SK-N-SH treated with all-trans-retinoic acid at 6 μM for 48 hours (cell line): ENCODE results near the gene SLAIN2.

Experiments
- ATAC-seq: fragments of 200-7000 bp; cut with Tn5 transposase; 3 replicates; pipeline ENCODE4 v1.9.1; 2020; ENCODE audit warnings: mild to moderate bottlenecking, moderate library complexity
- ARNTL ChIP-seq: fragments of 450-650 bp; formaldehyde crosslinking; IDR thresholded peaks from 2 replicates; pipeline ENCODE4 v1.5.0; 2020; ENCODE audit warnings: low read depth, mild to moderate bottlenecking, moderate library complexity, borderline replicate concordance
- BACH2 ChIP-seq: fragments of 250-450 bp; sonication (Bioruptor Pico); IDR thresholded peaks from 2 replicates; pipeline ENCODE4 v1.9.0; 2021; ENCODE audit warnings: mild to moderate bottlenecking, borderline replicate concordance
- CSDC2 ChIP-seq: fragments of 250-450 bp; sonication (Bioruptor Pico); IDR thresholded peaks from 2 replicates; pipeline ENCODE4 v1.5.0; 2020; ENCODE audit warnings: mild to moderate bottlenecking, moderate library complexity
- ESRRG ChIP-seq: fragments of 250-450 bp; sonication (Bioruptor Pico); IDR thresholded peaks from 2 replicates; pipeline ENCODE4 v1.6.1; 2021; ENCODE audit warnings: mild to moderate bottlenecking
- ISL1 ChIP-seq: fragments of 250-450 bp; sonication (Bioruptor Pico); IDR thresholded peaks from 2 replicates; pipeline ENCODE4 v2.1.2; 2022; ENCODE audit warnings: mild to moderate bottlenecking, moderate library complexity
- OSR1 ChIP-seq: fragments of 250-450 bp; sonication (Bioruptor Pico); IDR thresholded peaks from 2 replicates; pipeline ENCODE4 v1.8.0; 2022; ENCODE audit warnings: moderate library complexity, mild to moderate bottlenecking, inconsistent platforms
- PPARA ChIP-seq: fragments of 250-450 bp; sonication (Bioruptor Pico); IDR thresholded peaks from 2 replicates; pipeline ENCODE4 v1.5.0; 2020; ENCODE audit warnings: mild to moderate bottlenecking, borderline replicate concordance
- RARB ChIP-seq: fragments of 250-450 bp; sonication (Bioruptor Pico); IDR thresholded peaks from 2 replicates; pipeline ENCODE4 v1.8.0; 2021; ENCODE audit warnings: mild to moderate bottlenecking, moderate library complexity
- SNAI2 ChIP-seq: fragments of 250-450 bp; sonication (Bioruptor Pico); IDR thresholded peaks from 2 replicates; pipeline ENCODE4 v1.5.0; 2020; ENCODE audit warnings: mild to moderate bottlenecking, moderate library complexity
- TCF4 ChIP-seq: fragments of 250-450 bp; sonication (Bioruptor Pico); IDR thresholded peaks from 2 replicates; pipeline ENCODE4 v1.8.0; 2021; ENCODE audit warnings: mild to moderate bottlenecking, moderate library complexity, borderline replicate concordance
- ZC3H10 ChIP-seq: fragments of 250-450 bp; sonication (Bioruptor Pico); IDR thresholded peaks from 2 replicates; pipeline ENCODE4 v1.5.1; 2021; ENCODE audit warnings: mild to moderate bottlenecking, moderate library complexity
- ZNF565 ChIP-seq: fragments of 450-650 bp; formaldehyde crosslinking; conservative IDR thresholded peaks from 2 replicates; pipeline ENCODE4 v1.5.0; 2020; ENCODE audit warnings: low read depth, mild to moderate bottlenecking, moderate library complexity
- ZNF70 ChIP-seq: fragments of 450-650 bp; formaldehyde crosslinking; IDR thresholded peaks from 2 replicates; pipeline ENCODE4 v1.5.0; 2020; ENCODE audit warnings: mild to moderate bottlenecking, moderate library complexity
- ZNF8 ChIP-seq: fragments of 450-650 bp; formaldehyde crosslinking; IDR thresholded peaks from 2 replicates; pipeline ENCODE4 v1.5.0; 2020; ENCODE audit warnings: mild to moderate bottlenecking, moderate library complexity
- TF ChIP-seq, protein P1 (sequence below): fragments of 250-450 bp; sonication (Bioruptor Pico); IDR thresholded peaks from 2 replicates; pipeline ENCODE4 v1.5.0; 2020; ENCODE audit warnings: mild to moderate bottlenecking, moderate library complexity
- TF ChIP-seq, protein P2 (sequence below): fragments of 250-450 bp; sonication (Bioruptor Pico); IDR thresholded peaks from 2 replicates; pipeline ENCODE4 v1.5.1; 2021; ENCODE audit warnings: mild to moderate bottlenecking, moderate library complexity
- TF ChIP-seq, protein P3 (sequence below): fragments of 250-450 bp; sonication (Bioruptor Pico); IDR thresholded peaks from 2 replicates; pipeline ENCODE4 v1.5.1; 2020; ENCODE audit warnings: low read depth, mild to moderate bottlenecking, moderate library complexity
- TF ChIP-seq, protein P4 (sequence below): fragments of 250-450 bp; sonication (Bioruptor Pico); IDR thresholded peaks from 2 replicates; pipeline ENCODE4 v1.8.0; 2020; ENCODE audit warnings: mild to moderate bottlenecking, moderate library complexity, borderline replicate concordance
- TF ChIP-seq, protein P5 (sequence below): fragments of 250-450 bp; sonication (Bioruptor Pico); IDR thresholded peaks from 2 replicates; pipeline ENCODE4 v1.8.0; 2021; ENCODE audit warnings: low read depth, mild to moderate bottlenecking, moderate library complexity, borderline replicate concordance

Gene SLAIN2

DNA sequence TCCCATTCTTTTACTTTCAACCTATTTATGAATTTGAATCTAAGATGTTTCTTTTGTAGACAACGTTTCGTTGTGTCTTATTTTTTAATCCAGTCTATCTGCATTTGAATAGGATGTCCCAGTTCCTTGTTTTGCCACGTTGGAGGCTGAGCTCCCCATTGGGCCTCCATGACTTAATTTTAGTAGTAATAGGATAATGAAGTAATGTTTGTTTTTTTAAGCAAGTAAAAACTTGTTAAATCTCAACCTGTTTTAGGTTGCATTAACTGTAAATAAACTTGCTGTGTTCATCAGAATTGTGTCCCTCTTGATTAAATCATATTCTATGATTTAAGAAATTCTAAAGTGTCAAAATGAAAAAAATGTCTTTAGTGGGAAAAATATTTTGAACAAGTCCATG, 25.3 kb downstream of the SLAIN2 start:
- no peak for TF ChIP-seq RARB (CRISPR knock-in tag)
- TF ChIP-seq SNAI2: no peak
- no peak for TF ChIP-seq ZC3H10 (CRISPR knock-in tag)
- TF ChIP-seq, protein P1, sequence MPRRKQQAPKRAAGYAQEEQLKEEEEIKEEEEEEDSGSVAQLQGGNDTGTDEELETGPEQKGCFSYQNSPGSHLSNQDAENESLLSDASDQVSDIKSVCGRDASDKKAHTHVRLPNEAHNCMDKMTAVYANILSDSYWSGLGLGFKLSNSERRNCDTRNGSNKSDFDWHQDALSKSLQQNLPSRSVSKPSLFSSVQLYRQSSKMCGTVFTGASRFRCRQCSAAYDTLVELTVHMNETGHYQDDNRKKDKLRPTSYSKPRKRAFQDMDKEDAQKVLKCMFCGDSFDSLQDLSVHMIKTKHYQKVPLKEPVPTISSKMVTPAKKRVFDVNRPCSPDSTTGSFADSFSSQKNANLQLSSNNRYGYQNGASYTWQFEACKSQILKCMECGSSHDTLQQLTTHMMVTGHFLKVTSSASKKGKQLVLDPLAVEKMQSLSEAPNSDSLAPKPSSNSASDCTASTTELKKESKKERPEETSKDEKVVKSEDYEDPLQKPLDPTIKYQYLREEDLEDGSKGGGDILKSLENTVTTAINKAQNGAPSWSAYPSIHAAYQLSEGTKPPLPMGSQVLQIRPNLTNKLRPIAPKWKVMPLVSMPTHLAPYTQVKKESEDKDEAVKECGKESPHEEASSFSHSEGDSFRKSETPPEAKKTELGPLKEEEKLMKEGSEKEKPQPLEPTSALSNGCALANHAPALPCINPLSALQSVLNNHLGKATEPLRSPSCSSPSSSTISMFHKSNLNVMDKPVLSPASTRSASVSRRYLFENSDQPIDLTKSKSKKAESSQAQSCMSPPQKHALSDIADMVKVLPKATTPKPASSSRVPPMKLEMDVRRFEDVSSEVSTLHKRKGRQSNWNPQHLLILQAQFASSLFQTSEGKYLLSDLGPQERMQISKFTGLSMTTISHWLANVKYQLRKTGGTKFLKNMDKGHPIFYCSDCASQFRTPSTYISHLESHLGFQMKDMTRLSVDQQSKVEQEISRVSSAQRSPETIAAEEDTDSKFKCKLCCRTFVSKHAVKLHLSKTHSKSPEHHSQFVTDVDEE (CRISPR knock-in tag): no peak
- no peak for TF ChIP-seq PPARA (CRISPR knock-in tag)
- no peak for TF ChIP-seq ZNF565 (CRISPR knock-in tag)
- TF ChIP-seq ZNF8: no peak
- TF ChIP-seq, all 23 proteins: peak for 0

DNA sequence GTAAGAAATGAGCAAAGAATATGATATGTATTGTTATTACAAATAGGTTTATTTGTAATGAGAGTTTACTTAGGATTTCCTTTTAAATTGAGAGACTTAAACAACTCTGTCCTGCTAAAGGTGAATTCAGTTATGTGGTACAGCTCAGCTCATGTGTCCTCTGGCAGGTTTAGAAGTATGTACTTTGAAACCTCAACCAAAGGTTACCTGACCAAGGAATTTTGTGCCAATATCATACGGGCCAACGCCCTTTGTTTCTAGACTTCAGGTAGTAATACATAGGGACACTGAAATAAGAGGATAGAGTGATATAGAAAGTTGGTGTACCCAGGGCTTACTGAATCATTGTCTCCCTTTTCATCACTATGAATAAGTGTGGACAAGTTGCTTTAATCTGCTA, 25.7 kb downstream of the SLAIN2 start:
- ATAC-seq: no peak
- TF ChIP-seq, protein P2, sequence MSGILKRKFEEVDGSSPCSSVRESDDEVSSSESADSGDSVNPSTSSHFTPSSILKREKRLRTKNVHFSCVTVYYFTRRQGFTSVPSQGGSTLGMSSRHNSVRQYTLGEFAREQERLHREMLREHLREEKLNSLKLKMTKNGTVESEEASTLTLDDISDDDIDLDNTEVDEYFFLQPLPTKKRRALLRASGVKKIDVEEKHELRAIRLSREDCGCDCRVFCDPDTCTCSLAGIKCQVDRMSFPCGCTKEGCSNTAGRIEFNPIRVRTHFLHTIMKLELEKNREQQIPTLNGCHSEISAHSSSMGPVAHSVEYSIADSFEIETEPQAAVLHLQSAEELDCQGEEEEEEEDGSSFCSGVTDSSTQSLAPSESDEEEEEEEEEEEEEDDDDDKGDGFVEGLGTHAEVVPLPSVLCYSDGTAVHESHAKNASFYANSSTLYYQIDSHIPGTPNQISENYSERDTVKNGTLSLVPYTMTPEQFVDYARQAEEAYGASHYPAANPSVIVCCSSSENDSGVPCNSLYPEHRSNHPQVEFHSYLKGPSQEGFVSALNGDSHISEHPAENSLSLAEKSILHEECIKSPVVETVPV (CRISPR knock-in tag): no peak

More for the DNA sequence above, 25.3 kb downstream of the SLAIN2 start:
- no peak for ATAC-seq

DNA sequence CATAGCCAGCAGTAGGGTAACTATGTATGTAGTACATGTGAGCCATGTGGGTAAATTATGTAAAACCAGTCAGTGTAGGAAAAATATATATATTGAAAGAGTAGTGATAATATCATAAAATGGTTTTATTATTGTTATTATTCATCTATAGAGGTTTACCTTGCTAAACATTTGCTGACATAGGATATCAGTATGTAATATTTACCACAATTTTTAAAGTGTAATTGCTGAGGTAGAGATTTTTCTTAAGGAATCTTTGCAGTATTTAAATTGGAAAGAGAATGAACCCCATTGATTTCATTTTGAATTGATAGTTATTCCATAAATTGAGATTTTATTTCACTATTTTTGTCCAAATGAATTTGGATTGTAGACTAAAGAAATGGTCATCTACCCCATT, 27.1 kb downstream of the SLAIN2 start:
- TF ChIP-seq PPARA (CRISPR knock-in tag) (no peak), OSR1 (CRISPR knock-in tag) (no peak), ZC3H10 (CRISPR knock-in tag) (no peak)
- TF ChIP-seq, protein P2 (CRISPR knock-in tag): no peak
- TF ChIP-seq, all 23 proteins: peak for 0
- ATAC-seq: no peak

DNA sequence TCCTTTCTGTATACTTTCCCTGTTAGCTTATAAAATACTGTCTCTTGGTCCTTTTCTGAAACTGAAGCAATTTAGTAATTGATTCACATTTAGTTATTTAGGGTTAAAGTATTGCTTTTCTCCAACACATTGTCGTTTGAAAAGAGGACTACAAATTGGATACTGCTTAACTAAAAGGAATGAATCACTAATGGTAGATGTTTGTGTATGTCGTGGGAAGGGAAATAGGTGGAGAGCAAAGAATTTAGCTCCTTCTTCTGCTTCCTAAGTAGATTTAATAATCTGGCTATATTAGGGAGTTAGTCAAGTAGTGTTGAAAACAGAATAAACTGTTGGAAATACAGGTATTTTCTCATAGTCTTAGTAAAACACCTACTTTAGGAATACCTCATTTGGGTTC, 27.9 kb downstream of the SLAIN2 start:
- TF ChIP-seq, protein P3, sequence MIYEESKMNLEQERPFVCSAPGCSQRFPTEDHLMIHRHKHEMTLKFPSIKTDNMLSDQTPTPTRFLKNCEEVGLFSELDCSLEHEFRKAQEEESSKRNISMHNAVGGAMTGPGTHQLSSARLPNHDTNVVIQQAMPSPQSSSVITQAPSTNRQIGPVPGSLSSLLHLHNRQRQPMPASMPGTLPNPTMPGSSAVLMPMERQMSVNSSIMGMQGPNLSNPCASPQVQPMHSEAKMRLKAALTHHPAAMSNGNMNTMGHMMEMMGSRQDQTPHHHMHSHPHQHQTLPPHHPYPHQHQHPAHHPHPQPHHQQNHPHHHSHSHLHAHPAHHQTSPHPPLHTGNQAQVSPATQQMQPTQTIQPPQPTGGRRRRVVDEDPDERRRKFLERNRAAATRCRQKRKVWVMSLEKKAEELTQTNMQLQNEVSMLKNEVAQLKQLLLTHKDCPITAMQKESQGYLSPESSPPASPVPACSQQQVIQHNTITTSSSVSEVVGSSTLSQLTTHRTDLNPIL (CRISPR knock-in tag): no peak
- TF ChIP-seq ARNTL (CRISPR knock-in tag) (no peak), RARB (CRISPR knock-in tag) (no peak), ISL1 (CRISPR knock-in tag) (no peak), CSDC2 (no peak), ZNF70 (CRISPR knock-in tag) (no peak), ZNF8 (no peak), OSR1 (CRISPR knock-in tag) (no peak), TCF4 (CRISPR knock-in tag) (no peak), BACH2 (CRISPR knock-in tag) (no peak), ESRRG (CRISPR knock-in tag) (no peak), PPARA (CRISPR knock-in tag) (no peak), SNAI2 (no peak)
- TF ChIP-seq, protein P4, sequence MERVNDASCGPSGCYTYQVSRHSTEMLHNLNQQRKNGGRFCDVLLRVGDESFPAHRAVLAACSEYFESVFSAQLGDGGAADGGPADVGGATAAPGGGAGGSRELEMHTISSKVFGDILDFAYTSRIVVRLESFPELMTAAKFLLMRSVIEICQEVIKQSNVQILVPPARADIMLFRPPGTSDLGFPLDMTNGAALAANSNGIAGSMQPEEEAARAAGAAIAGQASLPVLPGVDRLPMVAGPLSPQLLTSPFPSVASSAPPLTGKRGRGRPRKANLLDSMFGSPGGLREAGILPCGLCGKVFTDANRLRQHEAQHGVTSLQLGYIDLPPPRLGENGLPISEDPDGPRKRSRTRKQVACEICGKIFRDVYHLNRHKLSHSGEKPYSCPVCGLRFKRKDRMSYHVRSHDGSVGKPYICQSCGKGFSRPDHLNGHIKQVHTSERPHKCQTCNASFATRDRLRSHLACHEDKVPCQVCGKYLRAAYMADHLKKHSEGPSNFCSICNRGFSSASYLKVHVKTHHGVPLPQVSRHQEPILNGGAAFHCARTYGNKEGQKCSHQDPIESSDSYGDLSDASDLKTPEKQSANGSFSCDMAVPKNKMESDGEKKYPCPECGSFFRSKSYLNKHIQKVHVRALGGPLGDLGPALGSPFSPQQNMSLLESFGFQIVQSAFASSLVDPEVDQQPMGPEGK (CRISPR knock-in tag): no peak
- TF ChIP-seq, protein P1 (CRISPR knock-in tag): no peak
- TF ChIP-seq, protein P5, sequence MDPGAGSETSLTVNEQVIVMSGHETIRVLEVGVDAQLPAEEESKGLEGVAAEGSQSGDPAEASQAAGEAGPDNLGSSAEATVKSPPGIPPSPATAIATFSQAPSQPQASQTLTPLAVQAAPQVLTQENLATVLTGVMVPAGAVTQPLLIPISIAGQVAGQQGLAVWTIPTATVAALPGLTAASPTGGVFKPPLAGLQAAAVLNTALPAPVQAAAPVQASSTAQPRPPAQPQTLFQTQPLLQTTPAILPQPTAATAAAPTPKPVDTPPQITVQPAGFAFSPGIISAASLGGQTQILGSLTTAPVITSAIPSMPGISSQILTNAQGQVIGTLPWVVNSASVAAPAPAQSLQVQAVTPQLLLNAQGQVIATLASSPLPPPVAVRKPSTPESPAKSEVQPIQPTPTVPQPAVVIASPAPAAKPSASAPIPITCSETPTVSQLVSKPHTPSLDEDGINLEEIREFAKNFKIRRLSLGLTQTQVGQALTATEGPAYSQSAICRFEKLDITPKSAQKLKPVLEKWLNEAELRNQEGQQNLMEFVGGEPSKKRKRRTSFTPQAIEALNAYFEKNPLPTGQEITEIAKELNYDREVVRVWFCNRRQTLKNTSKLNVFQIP: no peak
- TF ChIP-seq, protein P2 (CRISPR knock-in tag): no peak
- no peak for ATAC-seq
